HG03045 (cell line): ENCODE data around the gene SLC6A16.

ENCODE experiments used
- ATAC-seq: cut with Tn5 transposase; IDR thresholded peaks from one replicate; pipeline ENCODE4 v1.9.1; 2021; ENCODE audit warnings: mild to moderate bottlenecking, moderate library complexity; ENCODE audit not compliant: unreplicated experiment

Gene SLC6A16

GRCh38 chr19:49347191-49347590 is 22.2 kb upstream of the SLC6A16 start:
- ATAC-seq = no peak

- ATAC-seq = no peak
Observed at GRCh38 chr19:49344505-49345423, 19.8 kb upstream of the SLC6A16 start.

- no peak for ATAC-seq
Observed at GRCh38 chr19:49343123-49343522, 18.1 kb upstream of the SLC6A16 start.

GRCh38 chr19:49342291-49342721 is 17.3 kb upstream of the SLC6A16 start:
- no peak for ATAC-seq

GRCh38 chr19:49340865-49341718 is 16.1 kb upstream of the SLC6A16 start:
- no peak for ATAC-seq

- ATAC-seq = peak; percentile 44
Observed at GRCh38 chr19:49340069-49340864, 15.3 kb upstream of the SLC6A16 start.

- ATAC-seq = no peak
Observed at GRCh38 chr19:49339301-49340068, 14.5 kb upstream of the SLC6A16 start.

GRCh38 chr19:49338691-49339300 is 13.8 kb upstream of the SLC6A16 start:
- no peak for ATAC-seq

GRCh38 chr19:49338023-49338677 is 13.2 kb upstream of the SLC6A16 start:
- ATAC-seq = no peak

- ATAC-seq = no peak
Observed at GRCh38 chr19:49337267-49338022, 12.5 kb upstream of the SLC6A16 start.

- no peak for ATAC-seq
Observed at GRCh38 chr19:49336482-49337266, 11.7 kb upstream of the SLC6A16 start.

GRCh38 chr19:49335784-49336481 is 10.9 kb upstream of the SLC6A16 start:
- ATAC-seq = no peak

GRCh38 chr19:49335071-49335783 is 10.2 kb upstream of the SLC6A16 start, which contains the start of gene CD37:
Gene CD37 (plus strand): TSS chr19:49335406. CDS start chr19:49335541, 135 bp downstream.
- no peak for ATAC-seq

- ATAC-seq = no peak
Observed at GRCh38 chr19:49333811-49334288, 8.9 kb upstream of the SLC6A16 start.

- ATAC-seq = no peak
Observed at GRCh38 chr19:49333418-49333805, 8.4 kb upstream of the SLC6A16 start.
